SW 1271 (cell line): Measurements from ENCODE around the gene ST13.
"Not testable (repeated sequence)": the region's sequence is repeated elsewhere in the genome, so short reads cannot be mapped to it uniquely, and the experiment has no call there.

Experiments
- DNase-seq, 2 experiments: peaks; one replicate each; lab custom pipeline; 2025; lab: John Stamatoyannopoulos, UW

Gene ST13

DNA sequence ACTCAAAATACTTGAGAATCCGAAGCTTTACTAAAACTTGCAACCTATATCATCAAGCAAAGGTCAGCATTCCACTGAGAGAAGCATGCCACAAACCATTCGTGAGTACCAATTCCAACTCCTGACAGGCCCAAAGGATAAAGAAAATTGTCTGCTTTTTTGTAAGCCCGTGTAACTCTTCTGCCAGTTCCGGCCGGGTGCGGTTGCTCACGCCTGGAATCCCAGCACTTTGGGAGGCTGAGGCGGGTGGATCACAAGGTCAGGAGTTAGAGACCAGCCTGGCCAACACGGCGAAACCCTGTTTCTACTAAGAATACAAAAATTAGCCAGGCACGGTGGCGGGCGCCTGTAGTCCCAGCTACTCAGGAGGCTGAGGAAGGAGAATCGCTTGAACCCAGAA is 74.7 kb downstream of the ST13 start:
- DNase-seq: not testable (repeated sequence)
